CD4-positive, alpha-beta T cell (primary cell): ENCODE data around the gene TOMM5. TPM values are rescaled to one million over a fixed set of nuclear protein-coding genes. Genes with fewer than 3 reads are reported as not detected.

Experiments used
- ATAC-seq: fragments of 200-7000 bp; cut with Tn5 transposase; one replicate; pipeline ENCODE4 v1.10.0; 2022; ENCODE audit warnings: mild to moderate bottlenecking; ENCODE audit not compliant: poor library complexity
- CTCF ChIA-PET: fragments of 350-600 bp; sonication (Branson Sonifier 250); formaldehyde crosslinking; loops from one replicate; lab custom pipeline; 2021; ENCODE audit warnings: antibody characterized with exemption, inconsistent platforms; lab: Charles Lee
- POLR2A ChIA-PET: fragments of 350-600 bp; sonication (Branson Sonifier 250); formaldehyde crosslinking; loops from one replicate; lab custom pipeline; 2021; ENCODE audit warnings: antibody characterized with exemption, inconsistent platforms; lab: Charles Lee
- DNase-seq, 14 experiments: peaks; one replicate each; pipeline ENCODE4 v3.0.0-alpha.2; 2013 to 2020; ENCODE audit warnings: mixed read lengths in 2 of 14
- H3K27ac ChIP-seq, 2 donors: one replicate each; pipeline versions ENCODE4 v1.5.1 to v1.7.0; 2013; ENCODE audit warnings: low read length in 2 of 2, low read depth in 1 of 2, mild to moderate bottlenecking in 1 of 2
- H3K27me3 ChIP-seq, 2 experiments: 1 replicate in 1 of 2; 2 replicates in 1 of 2; pipeline versions ENCODE4 v1.6.1 to v1.7.0; 2013; ENCODE audit warnings: low read length in 2 of 2, control low read depth in 1 of 2, mild to moderate bottlenecking in 1 of 2, moderate library complexity in 1 of 2; ENCODE audit not compliant: insufficient read depth in 2 of 2, control insufficient read depth in 1 of 2
- H3K36me3 ChIP-seq: one replicate; pipeline ENCODE4 v1.6.1; 2013; ENCODE audit warnings: low read length, control low read depth; ENCODE audit not compliant: insufficient read depth
- H3K4me1 ChIP-seq: one replicate; pipeline ENCODE4 v1.6.1; 2013; ENCODE audit warnings: low read length, control low read depth; ENCODE audit not compliant: insufficient read depth
- H3K4me3 ChIP-seq: one replicate; pipeline ENCODE4 v1.5.1; 2013; ENCODE audit warnings: mild to moderate bottlenecking, low read length, moderate library complexity
- H3K9me3 ChIP-seq, 2 experiments: 1 replicate in 1 of 2; 2 replicates in 1 of 2; pipeline versions ENCODE4 v1.6.1 to v1.7.0; 2013; ENCODE audit warnings: low read length in 2 of 2, mild to moderate bottlenecking in 2 of 2, control low read depth in 1 of 2, moderate library complexity in 1 of 2; ENCODE audit not compliant: control insufficient read depth in 1 of 2, insufficient read depth in 1 of 2
- H3K27ac Mint-ChIP-seq: one replicate; pipeline ENCODE4 v1.8.0; 2020; ENCODE audit warnings: mixed read lengths
- H3K27me3 Mint-ChIP-seq: one replicate; pipeline ENCODE4 v1.8.0; 2021; ENCODE audit warnings: mixed read lengths
- H3K36me3 Mint-ChIP-seq: one replicate; pipeline ENCODE4 v1.8.0; 2021; ENCODE audit warnings: low read depth, mixed read lengths
- H3K4me1 Mint-ChIP-seq: one replicate; pipeline ENCODE4 v1.8.0; 2021; ENCODE audit warnings: low read depth, mixed read lengths
- H3K4me3 Mint-ChIP-seq: one replicate; pipeline ENCODE4 v1.8.0; 2020; ENCODE audit warnings: mild to moderate bottlenecking, mixed read lengths
- H3K9me3 Mint-ChIP-seq: one replicate; pipeline ENCODE4 v1.8.0; 2020; ENCODE audit warnings: mixed read lengths
- intact Hi-C, 2 experiments: fragments of 100-400 bp; cut with DNase I in 1 of 2; cut with micrococcal nuclease in 1 of 2; formaldehyde crosslinking; loops; one replicate each; pipeline versions ENCODE4 v1.15.1 to v1.9.0; 2023 to 2025; cut with DNase I, micrococcal nuclease
- total RNA-seq, 174 experiments: library from RNA in 2 of 174; stranded (reverse) in 2 of 174; gene quantifications; one replicate each; pipeline ENCODE4 v1.2.3 and lab custom pipeline; 2021 to 2026
- TF ChIP-seq, protein P1 (sequence below): fragments of 200-600 bp; IDR thresholded peaks from one replicate; pipeline ENCODE4 v1.8.0; 2022; ENCODE audit warnings: antibody characterized with exemption, mild to moderate bottlenecking

TOMM5 gene
- total RNA-seq, 2 experiments from 2014 or later, result 31.4 to 35.3 TPM

DNA sequence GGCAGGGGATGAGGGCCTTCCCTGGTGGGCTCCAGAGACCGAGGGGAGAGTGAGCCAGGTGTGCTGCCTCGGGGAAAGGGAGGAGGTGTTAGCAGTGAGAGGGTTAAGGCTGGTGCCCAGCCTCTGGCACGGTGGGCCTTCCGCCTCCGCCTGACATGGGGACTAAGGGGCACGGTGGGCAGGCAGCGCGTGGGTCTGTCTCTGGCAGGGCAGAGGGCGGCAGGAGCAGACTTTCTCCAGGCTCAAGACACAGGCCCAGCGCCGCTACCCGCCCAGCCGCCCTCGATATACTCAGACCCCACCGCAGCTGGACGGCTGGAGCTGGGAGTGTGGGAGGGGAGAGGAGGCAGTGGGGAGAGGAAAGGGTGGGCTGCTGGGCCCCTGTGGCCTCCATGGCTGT, 43.4 kb upstream of the TOMM5 start:
- Mint-ChIP-seq H3K27ac (no peak overlapping the region), H3K9me3 (no peaks in the 10 kb centered on the region), H3K36me3 (no peaks in the 10 kb centered on the region), H3K27me3 (peaks cover 14% of the 10 kb centered on the region), H3K4me3 (no peak overlapping the region), H3K4me1 (no peaks in the 10 kb centered on the region)
- DNase-seq, result no peak
- Histone ChIP-seq H3K27me3 (peaks cover 0 to 5% of the 10 kb centered on the region in 2 experiments), H3K4me1 (no peaks in the 10 kb centered on the region), H3K27ac (no peak overlapping the region), H3K9me3 (no peaks in the 10 kb centered on the region), H3K36me3 (no peaks in the 10 kb centered on the region), H3K4me3 (no peak overlapping the region)
- intact Hi-C loops, result no loop called here
- ChIA-PET POLR2A (no interaction called here), CTCF (no interaction called here)
- ATAC-seq, result no peak
- TF ChIP-seq, protein P1, sequence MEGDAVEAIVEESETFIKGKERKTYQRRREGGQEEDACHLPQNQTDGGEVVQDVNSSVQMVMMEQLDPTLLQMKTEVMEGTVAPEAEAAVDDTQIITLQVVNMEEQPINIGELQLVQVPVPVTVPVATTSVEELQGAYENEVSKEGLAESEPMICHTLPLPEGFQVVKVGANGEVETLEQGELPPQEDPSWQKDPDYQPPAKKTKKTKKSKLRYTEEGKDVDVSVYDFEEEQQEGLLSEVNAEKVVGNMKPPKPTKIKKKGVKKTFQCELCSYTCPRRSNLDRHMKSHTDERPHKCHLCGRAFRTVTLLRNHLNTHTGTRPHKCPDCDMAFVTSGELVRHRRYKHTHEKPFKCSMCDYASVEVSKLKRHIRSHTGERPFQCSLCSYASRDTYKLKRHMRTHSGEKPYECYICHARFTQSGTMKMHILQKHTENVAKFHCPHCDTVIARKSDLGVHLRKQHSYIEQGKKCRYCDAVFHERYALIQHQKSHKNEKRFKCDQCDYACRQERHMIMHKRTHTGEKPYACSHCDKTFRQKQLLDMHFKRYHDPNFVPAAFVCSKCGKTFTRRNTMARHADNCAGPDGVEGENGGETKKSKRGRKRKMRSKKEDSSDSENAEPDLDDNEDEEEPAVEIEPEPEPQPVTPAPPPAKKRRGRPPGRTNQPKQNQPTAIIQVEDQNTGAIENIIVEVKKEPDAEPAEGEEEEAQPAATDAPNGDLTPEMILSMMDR, result no peak

DNA sequence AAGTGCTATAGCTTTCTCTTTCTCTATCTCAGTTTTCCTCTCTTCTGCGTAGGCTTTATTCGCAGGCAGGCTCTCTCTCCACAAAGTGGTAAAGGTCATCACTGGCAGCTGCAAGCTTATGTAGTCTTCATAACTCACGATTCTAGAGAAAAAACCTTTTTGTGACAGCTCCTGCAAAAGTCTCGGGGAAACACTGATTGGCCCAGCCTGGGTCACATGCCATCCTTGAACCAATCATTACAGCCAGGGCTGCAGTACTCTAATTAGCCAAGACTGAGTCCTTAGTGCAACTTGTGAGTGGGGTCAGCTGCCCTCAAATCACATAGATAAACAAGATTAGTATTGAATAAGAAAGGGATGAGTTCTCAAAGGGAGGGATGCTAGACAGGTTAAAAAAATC, 40.1 kb upstream of the TOMM5 start:
- intact Hi-C loops, result no loop called here
- no peak overlapping the region for H3K4me3 Mint-ChIP-seq
- H3K27me3 Mint-ChIP-seq, result peaks cover 1% of the 10 kb centered on the region
- Histone ChIP-seq H3K36me3 (no peaks in the 10 kb centered on the region), H3K27me3 (peaks cover 0 to 5% of the 10 kb centered on the region in 2 experiments), H3K27ac (no peak overlapping the region), H3K4me3 (no peak overlapping the region), H3K9me3 (no peaks in the 10 kb centered on the region), H3K4me1 (no peaks in the 10 kb centered on the region)
- no peaks in the 10 kb centered on the region for H3K4me1 Mint-ChIP-seq
- ATAC-seq (no peak), DNase-seq (no peak)
- H3K9me3 Mint-ChIP-seq, result no peaks in the 10 kb centered on the region
- ChIA-PET POLR2A (no interaction called here), CTCF (no interaction called here)
- H3K36me3 Mint-ChIP-seq, result no peaks in the 10 kb centered on the region
- no peak overlapping the region for H3K27ac Mint-ChIP-seq
- TF ChIP-seq, protein P1, result no peak

DNA sequence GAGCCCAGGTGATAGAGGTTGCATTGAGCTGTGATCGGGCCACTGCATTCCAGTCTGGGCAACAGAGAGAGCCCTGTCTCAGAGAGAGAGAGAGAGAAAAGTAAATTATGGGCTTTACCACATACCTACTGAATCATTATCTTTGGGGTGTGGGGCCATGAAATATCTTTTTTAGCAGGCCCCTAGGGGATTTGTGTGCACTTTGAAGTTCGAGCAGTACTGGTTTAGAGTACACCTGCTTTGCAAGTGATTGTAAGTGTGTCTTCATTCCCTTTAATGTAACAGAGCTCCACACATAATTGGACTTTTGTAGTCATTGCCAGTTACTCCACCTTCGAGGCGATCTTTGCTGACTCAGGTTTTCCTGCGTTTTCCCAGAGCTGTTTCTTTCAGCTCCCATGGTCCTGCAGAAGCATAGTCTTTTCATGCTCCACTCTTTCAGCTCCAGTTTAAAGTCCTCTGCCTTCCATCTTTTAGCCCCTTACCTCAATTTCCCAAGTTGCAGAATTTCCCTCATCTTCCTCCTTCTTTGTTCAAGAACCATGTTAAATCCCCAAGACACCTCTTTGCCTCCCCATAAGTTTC, 34.4 kb upstream of the TOMM5 start:
- Mint-ChIP-seq H3K27me3 (no peaks in the 10 kb centered on the region), H3K4me3 (no peak overlapping the region), H3K27ac (no peak overlapping the region), H3K4me1 (no peaks in the 10 kb centered on the region), H3K36me3 (no peaks in the 10 kb centered on the region), H3K9me3 (no peaks in the 10 kb centered on the region)
- no peaks in the 10 kb centered on the region for H3K27me3 ChIP-seq
- ChIA-PET CTCF (no interaction called here), POLR2A (no interaction called here)
- no peaks in the 10 kb centered on the region for H3K36me3 ChIP-seq
- intact Hi-C loops, result no loop called here
- TF ChIP-seq, protein P1, result no peak
- no peak for DNase-seq
- H3K27ac ChIP-seq, result no peak overlapping the region
- H3K4me3 ChIP-seq, result no peak overlapping the region
- ATAC-seq, result no peak
- H3K4me1 ChIP-seq, result no peaks in the 10 kb centered on the region
- H3K9me3 ChIP-seq, result no peaks in the 10 kb centered on the region
